Smooth muscle cell (in vitro differentiated cells): Measurements from ENCODE around the gene TMEM253. TPM values are rescaled to one million over a fixed set of nuclear protein-coding genes. Genes with fewer than 3 reads are reported as not detected.

Experiments
- DNase-seq: peaks from one replicate; lab custom pipeline; 2025; ENCODE audit not compliant: unreplicated experiment; lab: John Stamatoyannopoulos, UW
- H2AFZ ChIP-seq: fragments of 200-600 bp; sonication (generic); 2 replicates; pipeline ENCODE4 v1.6.0; 2016; ENCODE audit warnings: antibody characterized with exemption, low read depth, mild to moderate bottlenecking
- H3F3A ChIP-seq: fragments of 200-600 bp; sonication (generic); 2 replicates; pipeline ENCODE4 v1.6.0; 2017; ENCODE audit warnings: antibody characterized with exemption, low read depth
- H3K27ac ChIP-seq: fragments of 200-600 bp; sonication (generic); 2 replicates; pipeline ENCODE4 v1.5.1; 2016; ENCODE audit warnings: low read depth, mild to moderate bottlenecking
- H3K27me3 ChIP-seq: fragments of 200-600 bp; sonication (generic); 2 replicates; pipeline ENCODE4 v1.6.1; 2016; ENCODE audit warnings: low read depth, mild to moderate bottlenecking
- H3K36me3 ChIP-seq: fragments of 200-600 bp; sonication (generic); 2 replicates; pipeline ENCODE4 v1.5.1; 2016; ENCODE audit warnings: low read depth
- H3K4me1 ChIP-seq: fragments of 200-600 bp; sonication (generic); 2 replicates; pipeline ENCODE4 v1.5.1; 2016; ENCODE audit warnings: low read depth
- H3K4me2 ChIP-seq: fragments of 200-600 bp; sonication (generic); 2 replicates; pipeline ENCODE4 v1.6.0; 2016; ENCODE audit warnings: mild to moderate bottlenecking
- H3K4me3 ChIP-seq: fragments of 200-600 bp; sonication (generic); 2 replicates; pipeline ENCODE4 v1.5.1; 2016; ENCODE audit warnings: mild to moderate bottlenecking
- H3K79me2 ChIP-seq: fragments of 200-600 bp; sonication (generic); 2 replicates; pipeline ENCODE4 v1.6.0; 2016; ENCODE audit warnings: low read depth, mild to moderate bottlenecking
- H3K9ac ChIP-seq: fragments of 200-600 bp; sonication (generic); 2 replicates; pipeline ENCODE4 v1.6.0; 2016; ENCODE audit warnings: low read depth
- H3K9me3 ChIP-seq: fragments of 200-600 bp; sonication (generic); replicated peaks from 2 replicates; pipeline ENCODE4 v1.5.1; 2016; ENCODE audit warnings: low read depth
- H4K20me1 ChIP-seq: fragments of 200-600 bp; sonication (generic); 2 replicates; pipeline ENCODE4 v1.6.0; 2016; ENCODE audit warnings: low read depth
- CTCF ChIP-seq: fragments of 200-600 bp; sonication (generic); IDR thresholded peaks from 2 replicates; pipeline ENCODE4 v1.5.1; 2017; ENCODE audit warnings: borderline replicate concordance, mild to moderate bottlenecking, antibody characterized with exemption; ENCODE audit not compliant: insufficient read depth, poor library complexity, severe bottlenecking
- WGBS: methylation state at CpG from one replicate; pipeline ENCODE4 v1.1.7; 2016; ENCODE audit warnings: low lambda C conversion rate; 5-methylcytosine and 5-hydroxymethylcytosine counted together
- polyA plus RNA-seq: library from polyadenylated mRNA; unstranded; fragments of >200 nt; fragmentation: Nextera tagmentation; extraction: Ambion mirVana; gene quantifications from 2 replicates; pipeline ENCODE4 v1.2.1, GENCODE V29; 2016
- total RNA-seq: library from RNA; depleted of rRNA; stranded (reverse); fragments of >200 nt; gene quantifications from 2 replicates; pipeline ENCODE4 v1.2.3, GENCODE V29; 2014

Gene TMEM253
- total and polyA plus RNA-seq, 2 experiments from 2014 or later: 0.41 to 1.0 TPM

DNA sequence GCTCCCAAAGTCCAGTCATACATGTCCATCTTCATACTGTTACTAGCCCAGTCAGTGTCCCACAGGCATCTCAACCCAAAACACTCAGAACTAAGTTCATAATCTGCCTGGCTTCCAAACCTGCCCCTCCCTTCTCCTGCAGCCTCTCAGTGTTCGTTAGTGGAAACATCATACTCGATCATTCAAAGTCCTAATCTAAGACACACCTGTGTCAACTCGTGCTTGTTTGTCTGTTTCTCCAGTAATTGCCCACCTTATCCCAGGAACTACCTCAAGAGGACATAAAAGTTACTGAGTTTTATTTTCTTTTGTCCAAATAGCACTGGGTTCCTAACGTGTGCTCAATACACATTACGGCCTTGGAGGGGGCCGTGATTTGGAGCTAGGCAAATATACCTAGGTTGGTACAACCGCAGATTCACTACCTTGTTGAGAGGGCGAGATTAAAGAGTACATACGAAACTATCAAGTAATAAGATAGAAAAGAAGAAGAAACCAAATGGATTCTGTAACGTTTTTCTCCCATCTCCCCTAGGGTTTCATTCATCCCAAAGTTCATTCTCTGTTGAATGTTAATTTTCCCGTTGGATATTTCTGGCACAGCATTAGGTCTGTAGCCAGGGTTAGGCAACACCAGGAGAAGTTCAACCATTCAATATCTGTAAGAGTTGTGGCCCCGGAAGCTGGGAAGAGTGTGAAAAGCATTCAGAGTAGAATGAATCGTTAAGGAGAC lies 40.1 kb upstream of the TMEM253 start:
- Histone ChIP-seq H3K36me3 (no peaks in the 10 kb centered on the region), H3K27ac (peak overlapping the region; percentile 41)
- DNase-seq: no peak

GRCh38 chr14:21061347-21061668 lies 39.6 kb upstream of the TMEM253 start:
- Histone ChIP-seq H3K9me3 (no peaks in the 10 kb centered on the region), H3K27me3 (no peaks in the 10 kb centered on the region), H3K9ac (no peak overlapping the region), H3K27ac (no peak overlapping the region), H3K4me3 (no peak overlapping the region), H3K4me2 (no peak overlapping the region), H2AFZ (no peak overlapping the region), H3K4me1 (peaks cover 8% of the 10 kb centered on the region), H3F3A (peaks cover 16% of the 10 kb centered on the region), H3K36me3 (no peaks in the 10 kb centered on the region), H3K79me2 (no peaks in the 10 kb centered on the region), H4K20me1 (no peaks in the 10 kb centered on the region)
- no peak for DNase-seq
- WGBS: 75% methylated on average over 3 of the region's 3 CpGs
- TF ChIP-seq CTCF: no peak

More for the DNA sequence above, 40.1 kb upstream of the TMEM253 start:
- H3K9ac ChIP-seq: no peak overlapping the region
- no peak overlapping the region for H3K4me3 ChIP-seq
- no peaks in the 10 kb centered on the region for H3K9me3 ChIP-seq
- no peaks in the 10 kb centered on the region for H3K79me2 ChIP-seq
- no peak overlapping the region for H2AFZ ChIP-seq
- peaks cover 16% of the 10 kb centered on the region for H3F3A ChIP-seq
- WGBS: 88% methylated on average over 13 of the region's 13 CpGs
- H3K4me2 ChIP-seq: peak overlapping the region; percentile 41
- H3K4me1 ChIP-seq: peaks cover 8% of the 10 kb centered on the region
- no peaks in the 10 kb centered on the region for H3K27me3 ChIP-seq
- TF ChIP-seq CTCF: no peak
- H4K20me1 ChIP-seq: no peaks in the 10 kb centered on the region

DNA sequence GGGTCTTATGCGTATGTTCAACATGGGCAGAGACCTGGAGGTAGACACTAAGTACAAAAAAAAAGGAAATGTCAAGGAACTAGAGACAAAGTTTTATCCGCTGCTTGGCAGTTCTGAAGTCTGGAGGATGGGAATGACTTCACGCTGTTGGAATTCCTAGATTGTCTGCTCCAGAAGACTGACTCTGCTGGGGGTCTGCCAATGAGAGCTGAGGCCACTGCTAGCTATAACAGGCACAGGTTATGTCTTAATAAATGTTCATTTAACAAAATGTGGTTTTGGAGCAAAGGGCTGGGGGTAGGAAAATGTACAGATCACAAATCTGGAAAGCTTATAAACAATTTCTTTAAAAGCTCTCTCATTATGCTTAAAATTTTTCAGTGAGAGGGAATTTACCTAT lies 37.4 kb upstream of the TMEM253 start:
- no peaks in the 10 kb centered on the region for H3K9me3 ChIP-seq
- H3F3A ChIP-seq: peaks cover 14% of the 10 kb centered on the region
- no peaks in the 10 kb centered on the region for H4K20me1 ChIP-seq
- peaks cover 11% of the 10 kb centered on the region for H3K4me1 ChIP-seq
- DNase-seq: no peak
- no peaks in the 10 kb centered on the region for H3K79me2 ChIP-seq
- no peak overlapping the region for H3K4me3 ChIP-seq
- no peaks in the 10 kb centered on the region for H3K36me3 ChIP-seq
- 17% methylated on average over 3 of the region's 3 CpGs for WGBS
- H3K27ac ChIP-seq: peak overlapping the region; percentile 55
- H2AFZ ChIP-seq: peak overlapping the region; percentile 5
- H3K9ac ChIP-seq: no peak overlapping the region
- H3K4me2 ChIP-seq: peak overlapping the region; percentile 55
- H3K27me3 ChIP-seq: no peaks in the 10 kb centered on the region
- TF ChIP-seq CTCF: no peak

DNA sequence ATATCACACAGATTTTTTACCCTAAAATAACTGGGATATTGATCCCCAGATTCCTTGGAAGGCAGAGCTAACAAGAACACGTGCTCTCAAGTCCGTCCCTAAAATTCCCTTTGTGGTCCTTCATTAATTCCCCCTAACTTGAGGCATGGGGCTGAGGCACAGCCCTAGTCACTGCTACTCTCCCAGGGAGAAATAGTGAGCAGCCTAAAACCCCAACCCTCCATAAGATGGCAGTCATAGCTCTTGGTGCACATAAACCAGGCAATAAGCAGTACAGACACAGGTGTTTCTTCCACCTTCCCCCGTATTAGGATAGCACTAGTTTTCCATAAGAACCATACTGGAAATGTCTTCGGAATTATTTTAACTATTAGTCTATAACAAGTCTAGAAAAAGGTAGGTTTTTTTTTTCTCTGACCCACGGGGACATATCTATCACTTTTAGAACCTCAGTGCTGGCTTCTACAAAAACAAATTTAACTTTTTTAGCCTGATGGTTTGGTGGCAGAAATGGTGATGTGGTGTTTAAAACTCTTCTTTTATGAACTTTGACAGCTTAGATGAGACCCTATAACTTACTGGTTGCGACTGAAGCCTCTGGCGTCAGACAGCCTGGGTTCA lies 33.9 kb upstream of the TMEM253 start:
- Histone ChIP-seq H3K79me2 (no peaks in the 10 kb centered on the region), H3K27ac (no peak overlapping the region), H3K9me3 (no peaks in the 10 kb centered on the region), H3K4me1 (peaks cover 29% of the 10 kb centered on the region), H3K4me2 (no peak overlapping the region), H2AFZ (no peak overlapping the region), H3K27me3 (no peaks in the 10 kb centered on the region), H3K9ac (no peak overlapping the region), H4K20me1 (no peaks in the 10 kb centered on the region), H3F3A (peaks cover 22% of the 10 kb centered on the region), H3K36me3 (no peaks in the 10 kb centered on the region), H3K4me3 (no peak overlapping the region)
- TF ChIP-seq CTCF: no peak
- no peak for DNase-seq
- WGBS: 80% methylated on average over 7 of the region's 7 CpGs
